LNCaP clone FGC (cell line): ENCODE measurements around the gene SLC17A7.

ENCODE experiments used
- DNase-seq: peaks from one replicate; pipeline ENCODE4 v3.0.0-alpha.2; 2011; ENCODE audit warnings: low read depth
- H3K4me3 ChIP-seq: 2 replicates; pipeline ENCODE4 v1.5.1; 2011; ENCODE audit warnings: mild to moderate bottlenecking, low read depth, low read length, control low read depth
- CTCF ChIP-seq: IDR thresholded peaks from 2 replicates; pipeline ENCODE4 v1.5.1; 2012; ENCODE audit warnings: mild to moderate bottlenecking; ENCODE audit not compliant: control insufficient read depth, insufficient read depth; ENCODE audit errors: extremely low read depth

Gene SLC17A7

GRCh38 chr19:49486710-49487276 lies 45.5 kb upstream of the SLC17A7 start:
- no peak for TF ChIP-seq CTCF
- H3K4me3 ChIP-seq = peak overlapping the region; percentile 40
- DNase-seq = no peak

GRCh38 chr19:49486232-49486631 lies 44.9 kb upstream of the SLC17A7 start:
- DNase-seq = no peak
- TF ChIP-seq CTCF = no peak
- H3K4me3 ChIP-seq = no peak overlapping the region

GRCh38 chr19:49481020-49481683 lies 39.8 kb upstream of the SLC17A7 start:
- no peak for TF ChIP-seq CTCF
- DNase-seq = no peak
- no peak overlapping the region for H3K4me3 ChIP-seq

GRCh38 chr19:49479975-49480628 lies 38.8 kb upstream of the SLC17A7 start:
- DNase-seq = no peak
- no peak for TF ChIP-seq CTCF
- H3K4me3 ChIP-seq = no peak overlapping the region

- no peak for DNase-seq
- no peak overlapping the region for H3K4me3 ChIP-seq
- peak; percentile 24 for TF ChIP-seq CTCF
Measured at GRCh38 chr19:49475995-49476880, 34.9 kb upstream of the SLC17A7 start.

- H3K4me3 ChIP-seq = no peak overlapping the region
Measured at GRCh38 chr19:49475191-49475917, 34.0 kb upstream of the SLC17A7 start.

More at GRCh38 chr19:49475191-49475917, 34.0 kb upstream of the SLC17A7 start:
- no peak for TF ChIP-seq CTCF
- DNase-seq = no peak
